Ovary (tissue), 3 donors: Measurements from ENCODE around the gene BLOC1S5.

Source experiments
- EP300 ChIP-seq: sonication (generic); formaldehyde crosslinking; IDR thresholded peaks from one replicate; pipeline ENCODE4 v1.6.1; 2017; ENCODE audit warnings: antibody characterized with exemption
- POLR2A ChIP-seq: fragments of 450-650 bp; IDR thresholded peaks from one replicate; pipeline ENCODE4 v1.6.1; 2017; ENCODE audit warnings: antibody characterized with exemption, mild to moderate bottlenecking, moderate library complexity
- TF ChIP-seq, protein P1 (sequence below), 3 donors: fragments of 450-650 bp in 2 of 3; fragments of 200-600 bp in 1 of 3; IDR thresholded peaks; one replicate each; pipeline versions ENCODE4 v1.5.1 to v1.8.0; 2016 to 2022; ENCODE audit warnings: antibody characterized with exemption in 3 of 3, mild to moderate bottlenecking in 1 of 3
- donor health status: DM: no; HTN: no; CAD: no.

DNA sequence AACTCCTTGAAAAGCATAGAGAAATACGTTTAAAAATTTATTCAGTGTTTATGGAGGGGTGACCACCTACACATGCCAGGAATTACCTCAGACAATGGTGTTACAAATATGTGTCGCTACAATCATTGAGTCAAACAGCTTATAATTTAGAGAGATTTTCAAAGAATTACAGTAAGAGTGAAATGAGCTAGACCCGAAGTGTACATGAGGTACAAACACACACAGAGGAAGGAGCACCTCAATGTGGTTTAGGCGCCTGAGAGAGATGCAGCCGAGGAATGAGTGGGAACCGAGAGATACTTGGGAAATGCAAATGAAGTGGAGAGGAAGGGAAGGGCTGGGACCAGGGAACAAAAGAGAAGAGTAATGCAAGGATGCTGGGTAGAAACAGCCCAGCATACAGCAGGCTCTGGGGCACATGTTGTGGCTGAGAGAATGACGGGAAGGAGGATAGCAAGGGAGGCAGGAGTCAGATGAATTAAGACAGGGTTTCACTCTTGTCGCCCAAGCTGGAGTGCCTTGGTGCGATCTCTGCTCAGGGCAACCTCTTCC is 22.6 kb upstream of the BLOC1S5 start:
- TF ChIP-seq POLR2A: no peak
- TF ChIP-seq, protein P1, sequence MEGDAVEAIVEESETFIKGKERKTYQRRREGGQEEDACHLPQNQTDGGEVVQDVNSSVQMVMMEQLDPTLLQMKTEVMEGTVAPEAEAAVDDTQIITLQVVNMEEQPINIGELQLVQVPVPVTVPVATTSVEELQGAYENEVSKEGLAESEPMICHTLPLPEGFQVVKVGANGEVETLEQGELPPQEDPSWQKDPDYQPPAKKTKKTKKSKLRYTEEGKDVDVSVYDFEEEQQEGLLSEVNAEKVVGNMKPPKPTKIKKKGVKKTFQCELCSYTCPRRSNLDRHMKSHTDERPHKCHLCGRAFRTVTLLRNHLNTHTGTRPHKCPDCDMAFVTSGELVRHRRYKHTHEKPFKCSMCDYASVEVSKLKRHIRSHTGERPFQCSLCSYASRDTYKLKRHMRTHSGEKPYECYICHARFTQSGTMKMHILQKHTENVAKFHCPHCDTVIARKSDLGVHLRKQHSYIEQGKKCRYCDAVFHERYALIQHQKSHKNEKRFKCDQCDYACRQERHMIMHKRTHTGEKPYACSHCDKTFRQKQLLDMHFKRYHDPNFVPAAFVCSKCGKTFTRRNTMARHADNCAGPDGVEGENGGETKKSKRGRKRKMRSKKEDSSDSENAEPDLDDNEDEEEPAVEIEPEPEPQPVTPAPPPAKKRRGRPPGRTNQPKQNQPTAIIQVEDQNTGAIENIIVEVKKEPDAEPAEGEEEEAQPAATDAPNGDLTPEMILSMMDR (IDR thresholded peaks at IDR 0.05): no peak
- no peak for TF ChIP-seq EP300
